Fibroblast of pulmonary artery (primary cell): Measurements from ENCODE around the gene TXNRD3.
"Not testable (repeated sequence)": the region's sequence is repeated elsewhere in the genome, so short reads cannot be mapped to it uniquely, and the experiment has no call there.

Source experiments
- DNase-seq: peaks from one replicate; pipeline ENCODE4 v3.0.0-alpha.2; 2010; ENCODE audit warnings: low read depth
- H3K4me3 ChIP-seq: replicated peaks from 2 replicates; pipeline ENCODE4 v1.5.1; 2011; ENCODE audit warnings: low read depth, mild to moderate bottlenecking, control low read depth, low read length, moderate library complexity
- TF ChIP-seq, protein P1 (sequence below): IDR thresholded peaks from 2 replicates; pipeline ENCODE4 v1.5.1; 2011; ENCODE audit warnings: mild to moderate bottlenecking, control low read depth, low read length, inconsistent platforms; ENCODE audit errors: missing control alignments

TXNRD3 gene

DNA sequence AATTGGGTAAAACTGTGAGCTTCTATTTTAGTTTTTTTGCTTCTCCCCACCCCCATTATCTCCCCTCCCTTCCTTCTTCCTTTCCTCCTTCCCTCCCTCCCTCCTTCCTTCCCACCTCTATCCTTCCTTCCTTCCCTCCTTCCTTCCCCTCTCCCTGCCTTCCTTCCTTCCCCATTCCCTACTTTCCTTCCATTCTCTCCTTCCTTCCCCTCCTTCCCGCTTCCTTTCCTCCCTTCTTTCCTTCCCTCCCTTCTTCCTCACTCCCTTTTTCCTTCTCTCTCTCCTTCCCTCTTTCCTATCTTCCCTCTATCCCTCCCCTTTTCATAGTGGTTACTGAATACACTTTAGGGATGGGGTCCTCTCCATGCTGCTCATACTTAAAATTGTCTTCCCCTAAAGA lies 55.8 kb downstream of the TXNRD3 start:
- H3K4me3 ChIP-seq, result no peak overlapping the region
- DNase-seq, result no peak
- TF ChIP-seq, protein P1, sequence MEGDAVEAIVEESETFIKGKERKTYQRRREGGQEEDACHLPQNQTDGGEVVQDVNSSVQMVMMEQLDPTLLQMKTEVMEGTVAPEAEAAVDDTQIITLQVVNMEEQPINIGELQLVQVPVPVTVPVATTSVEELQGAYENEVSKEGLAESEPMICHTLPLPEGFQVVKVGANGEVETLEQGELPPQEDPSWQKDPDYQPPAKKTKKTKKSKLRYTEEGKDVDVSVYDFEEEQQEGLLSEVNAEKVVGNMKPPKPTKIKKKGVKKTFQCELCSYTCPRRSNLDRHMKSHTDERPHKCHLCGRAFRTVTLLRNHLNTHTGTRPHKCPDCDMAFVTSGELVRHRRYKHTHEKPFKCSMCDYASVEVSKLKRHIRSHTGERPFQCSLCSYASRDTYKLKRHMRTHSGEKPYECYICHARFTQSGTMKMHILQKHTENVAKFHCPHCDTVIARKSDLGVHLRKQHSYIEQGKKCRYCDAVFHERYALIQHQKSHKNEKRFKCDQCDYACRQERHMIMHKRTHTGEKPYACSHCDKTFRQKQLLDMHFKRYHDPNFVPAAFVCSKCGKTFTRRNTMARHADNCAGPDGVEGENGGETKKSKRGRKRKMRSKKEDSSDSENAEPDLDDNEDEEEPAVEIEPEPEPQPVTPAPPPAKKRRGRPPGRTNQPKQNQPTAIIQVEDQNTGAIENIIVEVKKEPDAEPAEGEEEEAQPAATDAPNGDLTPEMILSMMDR, result no peak

DNA sequence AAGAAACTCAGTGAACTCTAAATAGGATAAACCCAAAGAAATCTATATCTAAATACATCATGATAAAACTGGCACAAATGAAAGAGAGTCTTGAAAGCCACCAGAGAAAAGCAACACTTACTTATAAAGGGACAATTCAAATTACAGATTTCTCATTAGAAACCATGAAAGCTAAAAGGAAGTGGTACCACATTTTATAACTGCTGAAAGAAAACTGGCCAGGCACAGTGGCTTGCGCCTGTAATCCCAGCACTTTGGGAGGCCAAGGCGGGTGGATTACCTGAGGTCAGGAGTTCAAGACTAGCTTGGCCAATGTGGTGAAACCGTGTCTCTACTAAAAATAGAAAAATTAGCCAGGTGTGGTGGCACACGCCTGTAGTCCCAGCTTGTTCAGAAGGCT lies 59.4 kb downstream of the TXNRD3 start:
- H3K4me3 ChIP-seq, DNase-seq: not testable (repeated sequence)

DNA sequence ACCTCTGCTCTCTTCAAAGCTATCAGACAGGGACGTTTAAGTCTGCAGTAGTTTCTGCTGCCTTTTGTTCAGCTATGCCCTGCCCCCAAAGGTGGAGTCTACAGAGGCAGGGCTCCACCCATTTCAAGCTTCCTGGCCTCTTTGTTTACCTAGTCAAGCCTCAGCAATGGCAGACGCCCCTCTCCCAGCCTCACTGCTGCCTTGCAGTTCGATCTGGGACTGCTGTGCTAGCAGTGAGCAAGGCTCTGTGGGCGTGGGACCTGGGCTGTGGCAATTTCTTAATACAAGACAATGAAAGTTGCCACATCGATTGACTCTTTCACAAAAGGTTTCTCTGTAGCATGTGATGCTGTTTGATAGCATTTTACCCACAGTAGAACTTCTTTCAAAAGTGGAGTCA lies 63.4 kb downstream of the TXNRD3 start:
- not testable (repeated sequence) for DNase-seq, H3K4me3 ChIP-seq

DNA sequence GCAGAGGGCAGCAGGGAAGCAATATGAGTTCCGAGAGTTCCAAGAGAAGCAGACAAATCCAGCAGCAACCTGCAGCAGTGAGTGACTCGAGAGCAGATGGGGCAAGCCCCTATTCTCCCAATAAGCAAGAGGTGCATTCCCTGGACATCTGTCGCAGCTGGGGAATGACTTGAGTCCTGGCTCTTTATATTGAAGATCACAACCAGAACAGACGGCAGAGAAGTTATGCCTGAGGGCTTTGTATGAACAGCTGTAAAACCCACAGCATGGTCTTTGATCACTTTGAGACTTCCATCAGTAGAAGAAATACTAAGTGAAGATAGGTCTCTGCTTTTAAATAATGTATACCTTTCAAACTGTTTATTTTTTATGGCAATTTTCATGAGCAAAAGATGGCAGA lies 72.6 kb downstream of the TXNRD3 start:
- TF ChIP-seq, protein P1, result no peak
- DNase-seq, result no peak
- no peak overlapping the region for H3K4me3 ChIP-seq

DNA sequence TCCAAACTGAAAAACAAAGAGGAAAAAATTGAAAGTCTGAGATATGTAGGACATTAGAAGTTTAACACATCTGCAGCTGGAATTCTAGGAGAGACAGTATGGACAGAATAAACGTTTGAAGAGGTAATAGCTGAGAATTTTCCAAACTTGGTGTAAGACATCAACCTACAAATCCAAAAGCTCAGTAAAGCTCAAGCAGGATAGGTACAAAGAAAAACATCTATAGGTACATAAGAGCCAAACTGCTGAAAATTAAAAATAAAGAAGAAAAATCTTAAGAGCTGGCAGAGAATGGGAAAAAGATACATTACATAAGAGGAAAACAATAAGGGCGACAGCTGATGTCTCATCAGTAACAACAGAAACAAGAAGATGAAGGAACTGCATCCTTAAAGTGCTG lies 73.4 kb downstream of the TXNRD3 start:
- TF ChIP-seq, protein P1, result no peak
- DNase-seq, result no peak
- no peak overlapping the region for H3K4me3 ChIP-seq

DNA sequence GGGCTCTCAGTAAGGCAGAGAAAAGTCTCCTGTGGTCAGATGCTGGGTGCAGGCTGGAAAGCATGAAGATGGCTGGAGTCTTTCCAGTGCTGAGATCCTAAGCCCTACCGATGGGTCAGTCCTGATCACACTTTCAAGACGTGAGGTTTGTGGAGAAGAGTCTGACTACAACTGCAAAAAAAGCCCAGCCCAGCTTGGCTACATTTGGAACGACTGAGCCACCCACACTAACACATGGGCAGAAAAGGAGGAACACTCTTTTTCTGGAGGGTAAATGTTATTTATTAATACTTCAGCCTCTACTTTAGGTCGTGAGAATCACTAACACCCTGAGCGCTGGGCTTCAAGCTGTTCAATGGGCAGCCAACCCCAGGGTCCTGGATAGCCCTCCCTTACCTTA lies 74.2 kb downstream of the TXNRD3 start:
- no peak for DNase-seq
- no peak overlapping the region for H3K4me3 ChIP-seq
- TF ChIP-seq, protein P1, result no peak

DNA sequence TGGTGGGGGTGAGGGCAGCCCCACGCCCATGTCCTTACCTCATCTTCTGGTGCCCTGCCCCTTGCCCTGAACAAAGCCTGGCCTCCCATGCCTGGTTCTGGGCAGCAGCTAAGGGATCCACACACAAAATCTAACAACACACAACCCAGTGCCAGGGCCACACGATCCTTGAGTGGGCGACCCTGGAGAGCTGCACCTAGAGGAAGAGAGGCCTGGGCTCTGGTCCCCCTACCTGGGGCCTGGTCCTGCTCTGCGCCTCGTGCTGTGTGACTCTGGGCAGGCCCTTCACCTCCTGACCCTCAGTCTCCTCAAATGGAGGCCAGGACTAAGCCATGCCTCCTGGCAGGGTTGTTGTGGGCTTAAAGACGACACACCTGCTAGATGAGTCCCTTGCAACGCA lies 76.2 kb downstream of the TXNRD3 start:
- DNase-seq, result no peak
- TF ChIP-seq, protein P1, result no peak
- H3K4me3 ChIP-seq, result no peak overlapping the region

DNA sequence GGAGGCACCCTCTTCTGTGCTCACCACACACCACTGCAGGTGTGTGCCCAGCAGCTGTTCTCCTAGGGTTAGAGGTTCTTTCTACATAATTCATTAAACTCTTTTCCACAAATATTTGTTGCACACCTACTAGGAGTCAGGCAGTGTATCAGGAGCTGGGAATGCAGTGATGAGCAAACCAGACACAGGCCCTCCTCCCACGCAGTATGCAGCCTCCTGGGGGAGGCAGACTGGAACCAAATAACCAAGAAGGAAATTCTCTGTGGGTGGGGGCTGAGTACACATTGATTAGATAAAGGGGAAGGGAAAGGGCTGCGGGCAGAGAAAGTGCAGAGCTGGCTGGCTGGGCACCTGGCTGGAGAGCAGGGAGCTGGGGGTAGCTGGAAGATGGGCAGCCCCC lies 77.7 kb downstream of the TXNRD3 start:
- no peak overlapping the region for H3K4me3 ChIP-seq
- DNase-seq, result no peak
- TF ChIP-seq, protein P1, result no peak
